Activated CD4-positive, alpha-beta T cell treated with anti-CD3 and anti-CD28 coated beads, Interleukin-2, amount 50 U/mL, for 1 hour (primary cell): ENCODE data around the gene PALM.
"Not testable (repeated sequence)": the region's sequence is repeated elsewhere in the genome, so short reads cannot be mapped to it uniquely, and the experiment has no call there.

Experiments
- DNase-seq: peaks from one replicate; pipeline ENCODE4 v3.0.0-alpha.2; 2020

PALM gene

DNA sequence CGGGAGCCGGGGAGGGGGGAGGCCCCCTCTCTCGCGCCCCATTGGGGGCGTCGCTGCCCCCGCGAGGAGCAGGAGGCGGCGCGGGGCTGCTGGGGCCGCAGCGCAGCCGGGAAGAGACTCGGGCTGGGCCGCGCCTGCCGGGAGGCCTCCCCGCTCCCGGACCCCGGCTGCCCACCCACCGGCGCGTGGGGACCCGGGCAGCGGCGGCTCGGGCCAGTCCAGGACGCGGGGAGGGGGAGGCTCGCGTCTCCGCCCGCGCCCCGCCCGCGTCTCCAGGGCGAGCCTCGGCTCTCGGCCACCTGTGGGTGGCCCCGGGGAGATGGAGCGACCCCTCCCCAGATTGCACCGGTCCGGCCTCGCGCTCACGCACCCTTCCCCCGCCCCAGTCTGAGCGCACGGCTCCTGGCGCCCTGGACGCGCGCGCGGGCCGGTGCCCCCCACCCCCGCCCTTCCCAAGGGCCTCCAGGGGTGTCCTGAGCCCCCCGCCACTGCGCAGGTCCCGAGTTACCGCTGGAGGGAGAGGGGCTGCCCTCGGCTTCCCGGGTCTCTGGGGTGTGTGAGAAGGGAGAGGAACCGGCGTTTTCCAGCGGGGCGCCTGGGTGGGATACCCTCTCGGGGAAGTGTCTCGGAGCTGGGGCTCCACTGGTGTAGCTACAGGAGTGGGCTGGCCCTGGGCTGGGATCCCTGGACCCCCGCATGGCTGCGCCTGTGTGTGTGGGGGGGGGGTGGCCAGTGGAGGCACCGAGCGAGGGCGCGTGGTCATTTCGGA is 645 bp downstream of the PALM start:
- DNase-seq: no peak

DNA sequence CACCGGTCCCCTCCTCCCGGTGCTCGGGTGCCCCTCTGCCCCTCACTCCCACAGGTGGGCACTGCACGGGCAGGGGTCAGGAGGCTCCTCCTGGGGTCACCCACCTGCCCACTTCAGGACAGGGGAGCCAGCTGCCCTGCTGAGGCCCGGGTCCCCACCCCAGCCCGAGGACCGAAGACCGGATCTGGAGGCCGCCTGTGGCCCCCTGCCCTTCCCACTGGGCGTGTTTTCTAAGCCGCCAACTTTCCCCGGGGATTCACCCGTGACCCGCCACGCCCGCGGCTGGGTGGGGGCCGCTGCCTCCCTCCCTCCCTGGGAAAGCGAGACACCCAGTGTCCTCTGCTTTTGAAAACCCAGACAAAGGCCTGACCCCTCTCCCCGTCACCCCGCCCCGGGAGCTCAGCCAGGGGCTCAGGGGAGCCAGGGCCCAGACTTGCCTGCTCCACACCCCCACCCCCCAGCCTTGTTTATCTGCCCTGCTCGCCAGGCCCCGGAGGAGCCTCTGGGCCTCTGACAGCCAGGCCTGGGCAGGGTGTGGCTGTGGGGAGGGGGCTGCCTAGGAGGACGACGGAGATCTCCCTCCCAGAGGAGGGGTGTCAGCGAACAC is 1.3 kb downstream of the PALM start:
- no peak for DNase-seq

DNA sequence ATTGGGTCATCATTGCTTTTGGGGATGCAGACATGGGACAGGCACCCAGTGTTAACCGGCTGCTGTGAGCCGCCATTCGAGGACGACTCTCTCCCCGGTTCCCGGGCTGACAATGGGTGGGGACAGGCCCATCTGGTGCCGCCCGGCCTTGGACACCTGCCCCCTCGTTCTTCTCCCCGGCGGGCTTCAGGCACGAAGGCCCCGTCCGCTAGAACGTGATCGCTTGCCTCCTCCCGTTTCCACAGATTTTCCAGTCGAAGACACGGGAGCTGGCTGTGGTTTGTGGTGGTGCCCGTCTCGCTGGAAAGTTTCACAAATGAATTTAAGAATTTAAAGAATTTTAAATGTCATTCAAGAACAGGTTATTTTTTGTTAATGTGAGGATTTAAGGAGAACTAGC is 2.0 kb downstream of the PALM start:
- no peak for DNase-seq

DNA sequence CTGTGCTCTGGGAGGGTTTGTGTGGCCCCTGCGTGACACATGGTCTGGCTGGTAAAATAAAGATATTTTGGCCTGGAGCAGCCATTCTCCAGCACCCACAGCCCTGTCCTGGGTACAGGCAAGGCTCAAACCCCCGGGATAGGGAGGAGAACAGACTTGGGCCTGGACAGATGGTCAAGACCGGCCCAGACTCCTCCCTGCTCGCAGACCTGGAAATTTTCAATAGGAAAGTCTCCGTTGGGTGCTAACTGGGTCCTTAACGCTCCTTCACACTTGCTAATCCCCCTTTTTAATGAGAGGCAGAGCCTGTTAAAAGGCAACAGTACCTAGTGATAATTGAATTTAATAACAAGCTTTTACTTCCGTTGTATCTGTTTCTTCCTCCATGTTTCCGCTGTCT is 2.5 kb downstream of the PALM start:
- no peak for DNase-seq

DNA sequence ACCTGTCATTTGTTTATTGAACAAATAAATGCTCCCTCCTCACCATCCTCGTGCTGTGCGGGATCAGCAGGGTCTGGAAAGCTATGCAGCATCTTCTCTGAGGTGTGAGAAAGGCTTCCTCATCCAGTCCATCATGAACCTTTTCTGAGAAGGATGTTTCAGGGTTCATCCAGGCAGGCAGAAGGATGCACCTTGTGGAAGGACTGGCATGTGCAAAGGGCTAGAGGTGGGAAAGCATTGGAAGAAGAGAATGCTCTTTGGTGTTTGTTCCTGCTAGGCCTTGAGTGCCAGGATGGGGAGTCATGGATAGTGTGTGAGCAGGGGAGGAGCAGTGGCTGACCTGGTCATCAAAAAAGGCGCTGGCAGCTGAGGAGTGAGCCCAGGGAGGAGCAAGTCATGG is 6.6 kb downstream of the PALM start:
- no peak for DNase-seq

DNA sequence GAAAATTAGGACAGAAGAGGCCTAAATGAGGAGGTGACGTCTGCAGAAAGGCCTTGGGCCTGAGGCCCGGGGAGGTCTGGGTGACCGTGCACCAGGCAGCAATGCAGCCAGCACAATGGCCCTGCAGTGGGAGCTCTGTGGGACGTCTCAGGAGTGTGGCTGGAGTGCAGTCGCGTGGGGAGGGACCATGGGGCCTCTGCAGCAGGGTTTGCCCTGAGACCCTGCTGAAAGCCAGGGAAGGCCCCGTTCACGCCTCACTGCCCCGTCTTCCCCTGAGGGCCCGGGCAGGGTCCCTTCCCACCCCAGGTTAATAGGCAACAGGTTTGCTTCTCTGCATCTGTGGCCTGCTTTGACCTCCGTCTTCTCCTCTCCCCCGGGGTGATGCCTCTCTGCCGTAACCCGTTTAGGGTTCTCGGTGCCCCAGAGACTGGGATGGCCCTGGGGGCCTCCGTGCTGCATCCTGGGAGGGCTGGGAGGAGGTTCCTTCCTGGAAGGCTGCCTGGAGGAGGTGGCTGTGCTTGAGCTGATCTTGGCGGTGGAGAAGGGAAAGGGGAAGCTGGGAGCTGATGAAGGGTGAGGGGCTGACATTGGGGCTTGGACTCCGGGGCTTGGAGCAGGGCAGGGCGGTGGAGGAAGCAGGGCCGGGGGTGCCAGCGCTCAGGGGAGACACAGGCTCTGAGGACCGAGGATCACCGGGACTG is 9.7 kb downstream of the PALM start:
- no peak for DNase-seq

DNA sequence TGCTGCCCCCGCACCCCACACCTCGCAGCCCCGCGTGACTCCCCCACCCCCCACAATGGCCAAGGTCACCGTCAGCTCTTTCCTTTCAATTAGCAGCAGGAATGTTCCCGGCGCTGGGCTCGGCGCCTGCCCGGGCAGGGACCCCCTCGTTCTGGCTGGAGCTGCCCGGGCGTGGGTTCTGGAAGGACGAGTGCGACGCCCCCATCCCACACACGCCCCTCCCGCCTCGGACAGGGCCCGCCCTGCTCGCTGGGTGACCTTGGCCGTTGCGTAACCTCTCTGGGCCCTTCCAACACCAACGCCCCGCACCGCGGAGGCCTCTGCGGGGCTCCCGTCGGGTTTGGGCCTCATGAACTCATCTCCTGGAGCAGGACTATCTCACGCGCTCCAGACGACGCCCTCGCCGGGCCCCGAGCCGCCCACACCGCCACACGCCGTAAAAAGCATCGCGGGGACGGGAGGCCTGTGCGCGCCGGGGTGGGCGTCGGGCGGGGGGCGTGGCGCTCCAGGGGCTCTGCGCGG is 10.3 kb downstream of the PALM start:
- DNase-seq: no peak

DNA sequence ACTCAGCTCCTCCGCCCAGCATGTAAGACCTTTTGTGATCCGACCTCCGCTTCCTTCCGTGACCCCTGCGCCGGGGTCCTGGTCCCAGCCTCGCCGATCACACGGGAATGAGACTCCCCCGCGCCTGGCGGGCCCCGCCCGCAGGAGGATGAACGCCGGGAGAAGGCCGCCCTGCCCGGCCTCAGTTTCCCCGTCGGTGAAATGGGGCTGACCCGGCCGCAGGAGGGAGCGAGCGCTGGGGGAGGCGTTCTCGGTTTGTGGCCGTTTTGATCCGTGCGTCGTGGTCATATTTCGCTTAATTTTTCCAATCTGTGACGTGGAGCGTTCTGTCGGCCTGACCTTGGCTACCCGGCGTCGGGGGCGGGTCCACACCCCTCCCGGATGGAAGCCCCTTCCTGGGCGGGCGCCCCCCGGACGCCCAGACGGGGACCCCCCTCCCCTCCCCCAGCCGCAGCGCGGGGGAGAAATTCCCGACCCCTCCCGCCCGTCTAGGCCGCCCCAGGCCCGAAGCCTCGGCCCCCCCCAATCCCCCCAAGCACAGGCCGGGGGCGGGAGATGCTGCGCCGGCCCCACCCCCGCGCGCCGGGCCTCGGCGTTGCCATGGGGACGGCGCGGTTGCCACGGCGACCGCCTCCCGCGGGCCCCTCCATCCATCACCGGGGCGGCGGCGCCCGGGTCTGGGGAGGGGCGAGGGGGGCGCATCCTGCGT is 11.1 kb downstream of the PALM start:
- DNase-seq: no peak

DNA sequence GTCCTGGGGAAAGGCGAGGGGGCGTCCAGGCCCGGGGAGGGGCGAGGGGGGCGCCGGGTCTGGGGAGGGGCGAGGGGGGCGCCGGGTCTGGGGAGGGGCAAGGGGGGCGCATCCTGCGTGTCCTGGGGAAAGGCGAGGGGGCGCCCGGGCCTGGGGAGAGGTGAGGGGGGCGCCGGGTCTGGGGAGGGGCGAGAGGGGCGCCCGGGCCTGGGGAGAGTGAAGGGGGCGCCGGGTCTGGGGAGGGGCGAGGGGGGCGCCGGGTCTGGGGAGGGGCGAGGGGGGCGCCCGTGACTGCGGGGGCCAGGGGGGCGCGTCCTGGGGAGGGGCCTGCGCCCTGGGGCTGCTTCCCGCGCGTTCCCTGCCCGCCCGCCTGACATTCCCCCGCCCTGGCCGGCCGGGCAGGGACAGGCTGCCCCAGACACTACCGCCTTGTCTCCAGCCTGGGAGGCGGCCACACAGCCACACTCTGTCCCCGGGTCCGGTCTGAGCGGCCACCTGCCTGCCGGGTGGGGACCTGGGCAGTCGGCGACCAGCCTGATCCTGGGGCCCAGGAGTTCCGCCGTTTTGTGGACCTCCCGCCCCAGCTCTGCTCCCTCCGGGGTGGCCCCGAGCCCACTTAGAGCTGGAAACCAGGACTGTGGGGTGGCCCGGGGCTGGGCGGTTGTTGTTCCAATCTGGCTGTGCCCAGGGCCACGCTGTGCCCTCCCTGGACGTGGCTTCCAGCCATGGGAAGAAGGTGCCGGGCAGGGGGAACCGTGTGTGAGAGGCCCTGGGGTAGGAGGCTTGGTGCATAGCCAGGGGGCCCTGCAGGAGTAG is 11.8 kb downstream of the PALM start:
- no peak for DNase-seq

DNA sequence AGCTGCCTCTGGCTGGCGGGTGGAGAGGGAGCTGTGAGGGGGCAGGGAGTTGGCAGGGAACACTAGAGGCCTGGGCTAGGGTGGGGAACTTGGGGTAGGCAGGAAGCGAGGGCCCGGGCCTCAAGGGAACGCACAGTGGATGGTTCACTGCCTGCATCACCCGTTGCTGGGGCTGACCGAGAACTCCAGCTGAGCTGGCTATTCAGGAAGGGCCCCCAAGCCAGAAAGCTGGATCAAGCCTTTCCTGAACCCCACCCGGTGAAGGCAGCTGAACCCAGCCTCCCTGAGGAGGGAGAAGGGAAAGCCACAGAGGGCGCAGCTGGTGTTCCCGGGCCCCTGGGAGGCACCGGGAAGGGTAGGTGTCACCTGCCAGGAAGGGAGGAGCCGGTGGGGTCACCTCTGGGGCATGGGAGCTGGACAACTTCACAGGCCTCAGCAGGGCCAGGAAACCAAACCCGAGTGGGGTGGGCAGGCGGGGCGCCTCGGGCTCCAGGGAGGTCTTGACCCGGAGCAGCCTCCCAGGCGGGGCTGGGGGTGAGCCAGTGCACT is 13.9 kb downstream of the PALM start:
- no peak for DNase-seq

DNA sequence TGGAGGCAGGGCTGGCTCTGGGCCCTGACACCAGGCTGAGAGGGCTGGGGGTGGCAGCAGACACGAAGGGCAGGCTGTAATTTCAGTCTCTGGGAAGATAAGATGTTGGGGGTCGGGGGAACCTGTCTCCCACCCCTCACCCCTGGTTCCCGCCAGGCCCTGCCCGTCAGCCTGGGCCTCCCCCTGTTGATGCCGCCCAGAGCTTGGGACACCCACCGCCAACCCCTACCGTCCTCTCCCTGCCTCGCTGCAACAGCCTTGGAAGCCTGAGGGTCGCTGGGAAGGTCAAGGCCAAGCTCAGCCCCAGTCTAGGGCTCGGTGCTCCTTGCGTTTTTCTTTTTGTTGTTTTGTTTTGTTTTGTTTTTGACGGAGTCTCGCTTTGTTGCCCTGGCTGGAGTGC is 14.5 kb downstream of the PALM start:
- DNase-seq: no peak

DNA sequence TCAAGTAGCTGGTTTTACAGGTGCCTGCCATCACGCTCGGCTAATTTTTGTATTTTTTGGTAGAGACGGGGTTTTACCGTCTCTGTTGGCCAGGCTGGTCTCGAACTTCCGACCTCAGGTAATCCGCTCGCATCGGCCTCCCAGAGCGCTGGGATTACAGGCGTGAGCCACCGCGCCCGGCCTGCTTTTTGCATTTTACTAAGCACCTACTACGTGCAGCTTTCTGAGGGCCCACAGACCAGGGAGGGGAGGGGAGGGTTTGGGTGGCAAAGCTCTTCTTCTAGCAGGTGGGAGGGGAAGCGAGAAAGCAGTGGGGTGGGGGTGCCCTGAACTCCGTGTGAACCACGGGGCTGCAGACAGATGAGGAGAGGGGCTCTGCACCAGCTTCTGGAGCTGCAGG is 15.0 kb downstream of the PALM start:
- no peak for DNase-seq

DNA sequence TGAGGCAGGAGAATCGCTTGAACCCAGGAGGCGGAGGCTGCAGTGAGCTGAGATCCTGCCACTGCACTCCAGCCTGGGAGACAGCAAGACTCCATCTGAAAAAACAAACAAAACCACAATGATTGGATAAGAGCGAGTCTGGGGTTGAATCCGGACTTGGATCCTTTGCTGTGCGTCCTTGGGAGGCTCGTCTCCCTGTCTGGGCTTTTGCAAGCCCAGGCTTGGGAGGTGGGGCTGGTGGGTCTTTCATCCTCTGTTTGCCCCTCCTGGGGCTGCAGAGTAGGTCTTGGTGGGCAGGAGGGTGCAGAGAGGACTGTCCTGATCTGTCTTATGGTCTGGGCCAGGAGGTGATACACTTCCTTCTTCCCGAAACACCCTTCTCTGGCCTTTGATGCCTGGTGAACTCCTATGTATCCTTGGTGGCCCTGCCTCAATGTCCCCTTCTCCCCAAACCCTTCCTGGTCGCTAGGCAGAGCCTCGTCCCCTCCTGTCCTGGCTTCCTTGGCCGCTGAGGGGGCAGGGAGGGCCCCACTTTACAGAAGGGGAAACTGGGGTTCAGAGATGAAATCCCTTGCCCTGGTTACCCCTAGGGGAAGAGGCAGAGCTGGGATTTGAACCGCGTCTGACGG is 16.8 kb downstream of the PALM start:
- DNase-seq: no peak

DNA sequence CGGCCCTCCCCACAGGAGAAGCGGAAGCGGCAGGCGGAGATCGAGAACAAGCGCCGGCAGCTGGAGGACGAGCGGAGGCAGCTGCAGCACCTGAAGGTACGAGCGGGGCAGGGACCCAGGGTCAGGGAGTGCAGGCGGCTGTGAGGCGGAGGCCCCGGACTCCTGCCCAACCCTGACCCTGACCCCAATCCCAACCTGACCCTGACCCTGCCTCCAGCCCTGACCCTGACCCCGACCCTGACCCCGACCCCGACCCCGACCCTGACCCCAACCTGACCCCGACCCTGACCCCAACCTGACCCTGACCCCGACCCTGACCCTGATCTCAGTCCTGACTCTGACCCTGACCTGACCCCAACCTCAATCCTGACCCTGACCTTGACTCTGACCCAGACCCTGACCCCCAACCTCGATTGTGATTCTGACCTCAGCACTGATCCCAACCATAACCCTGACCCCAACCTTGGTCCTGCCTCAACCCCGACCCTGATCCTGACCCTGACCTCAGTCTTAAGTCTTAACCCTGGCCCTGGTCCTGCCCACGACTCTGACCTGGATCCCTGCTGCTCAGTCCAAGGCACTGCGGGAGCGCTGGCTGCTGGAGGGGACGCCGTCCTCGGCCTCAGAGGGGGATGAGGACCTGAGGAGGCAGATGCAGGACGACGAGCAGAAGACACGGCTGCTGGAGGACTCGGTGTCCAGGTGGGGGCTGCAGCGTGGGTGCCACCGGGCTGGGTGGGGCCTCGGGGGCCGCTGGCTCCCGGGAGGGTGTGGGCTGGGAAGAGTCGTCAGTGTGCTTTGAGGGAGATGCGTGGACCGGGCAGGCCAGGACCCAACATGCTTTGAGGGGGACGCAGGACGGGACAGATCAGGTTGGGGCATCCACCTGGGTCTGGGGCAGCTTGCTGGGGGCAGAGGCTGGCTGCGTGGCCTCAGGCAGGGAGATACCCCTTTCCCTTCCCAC is 18.5 kb downstream of the PALM start:
- no peak for DNase-seq

DNA sequence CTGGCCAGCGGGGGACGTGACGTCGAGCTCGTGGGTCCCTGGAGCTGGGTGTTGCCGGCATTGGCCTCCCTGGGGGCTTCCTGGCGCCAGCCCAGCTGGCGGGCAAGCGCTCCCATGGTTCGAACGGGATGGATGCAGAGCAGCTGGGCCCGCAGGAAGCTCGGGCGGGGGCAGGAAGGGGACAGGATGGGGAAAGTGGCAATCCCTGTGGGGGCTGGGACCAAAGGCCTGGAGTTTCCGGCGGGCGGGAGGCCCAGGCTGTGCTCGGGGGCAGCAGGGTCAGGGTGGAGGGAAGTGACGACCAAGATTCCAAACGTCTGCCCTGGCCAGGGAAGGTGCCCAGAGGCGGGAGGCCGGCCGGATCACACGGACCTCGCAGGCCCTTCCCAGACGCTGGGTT is 19.3 kb downstream of the PALM start:
- no peak for DNase-seq

DNA sequence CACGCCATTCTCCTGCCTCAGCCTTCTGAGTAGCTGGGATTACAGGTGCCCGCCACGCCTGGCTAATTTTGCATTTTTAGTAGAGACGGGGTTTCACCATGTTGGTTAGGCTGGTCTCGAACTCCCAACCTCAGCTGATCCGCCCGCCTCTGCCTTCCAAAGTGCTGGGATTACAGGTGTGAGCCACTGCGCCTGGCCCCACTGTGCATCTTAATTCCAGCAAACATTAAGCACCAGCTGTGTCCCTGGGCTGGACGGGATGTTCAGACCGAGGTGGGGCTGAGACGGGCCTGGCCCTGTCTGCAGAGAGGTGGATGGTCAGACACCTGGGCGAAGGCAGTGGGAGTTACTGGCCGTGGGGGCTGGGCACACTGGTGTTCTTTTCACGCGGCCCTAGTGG is 20.8 kb downstream of the PALM start:
- not testable (repeated sequence) for DNase-seq

DNA sequence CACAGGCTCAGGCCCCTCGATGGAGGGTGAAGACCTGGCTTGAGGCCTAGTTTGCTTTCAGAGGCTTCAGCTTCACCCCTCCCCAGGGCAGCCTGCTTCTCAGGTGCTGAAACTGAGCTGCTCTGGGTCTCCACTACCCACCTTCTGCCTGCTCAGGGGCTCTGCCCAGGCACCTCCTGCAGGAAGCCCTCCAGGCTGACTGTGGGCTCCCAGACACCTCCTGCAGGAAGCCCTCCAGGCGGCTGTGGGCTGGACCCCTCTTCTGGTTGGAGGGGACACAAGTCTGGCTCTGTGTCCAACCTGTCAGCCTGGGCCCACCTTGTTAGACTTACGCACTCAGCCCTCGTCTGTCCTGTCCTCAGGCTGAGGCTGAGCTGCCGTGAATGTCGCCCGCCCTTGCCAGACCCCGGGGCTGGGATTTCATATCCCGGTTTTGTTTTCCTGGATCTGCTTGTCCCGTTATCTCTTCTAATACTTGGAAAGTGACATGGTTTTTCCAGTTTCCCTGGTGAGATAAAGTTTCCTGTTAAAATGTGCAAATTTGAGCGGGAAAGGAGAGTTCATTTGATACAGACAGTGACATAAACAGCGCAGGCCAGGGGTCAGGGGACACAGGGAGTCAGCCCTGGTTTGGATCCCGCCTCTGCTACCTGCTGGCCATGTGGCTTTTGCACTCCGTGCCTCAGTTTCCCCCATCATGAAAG is 21.4 kb downstream of the PALM start:
- no peak for DNase-seq

DNA sequence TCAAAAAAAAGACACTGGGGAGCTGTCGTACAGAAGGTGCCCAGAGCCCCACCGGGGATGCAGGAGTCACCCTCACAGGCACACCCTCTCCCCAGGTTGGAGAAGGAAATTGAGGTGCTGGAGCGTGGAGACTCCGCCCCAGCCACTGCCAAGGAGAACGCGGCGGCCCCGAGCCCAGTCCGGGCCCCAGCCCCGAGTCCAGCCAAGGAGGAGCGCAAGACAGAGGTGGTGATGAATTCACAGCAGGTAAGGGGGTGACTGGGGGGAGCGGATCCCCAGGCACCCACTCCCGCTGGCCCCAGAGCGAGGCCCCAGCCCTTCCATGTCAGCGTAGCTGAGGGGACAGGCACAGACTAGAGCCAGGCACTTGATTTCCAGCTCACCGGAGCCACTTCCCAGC is 22.3 kb downstream of the PALM start:
- DNase-seq: no peak

DNA sequence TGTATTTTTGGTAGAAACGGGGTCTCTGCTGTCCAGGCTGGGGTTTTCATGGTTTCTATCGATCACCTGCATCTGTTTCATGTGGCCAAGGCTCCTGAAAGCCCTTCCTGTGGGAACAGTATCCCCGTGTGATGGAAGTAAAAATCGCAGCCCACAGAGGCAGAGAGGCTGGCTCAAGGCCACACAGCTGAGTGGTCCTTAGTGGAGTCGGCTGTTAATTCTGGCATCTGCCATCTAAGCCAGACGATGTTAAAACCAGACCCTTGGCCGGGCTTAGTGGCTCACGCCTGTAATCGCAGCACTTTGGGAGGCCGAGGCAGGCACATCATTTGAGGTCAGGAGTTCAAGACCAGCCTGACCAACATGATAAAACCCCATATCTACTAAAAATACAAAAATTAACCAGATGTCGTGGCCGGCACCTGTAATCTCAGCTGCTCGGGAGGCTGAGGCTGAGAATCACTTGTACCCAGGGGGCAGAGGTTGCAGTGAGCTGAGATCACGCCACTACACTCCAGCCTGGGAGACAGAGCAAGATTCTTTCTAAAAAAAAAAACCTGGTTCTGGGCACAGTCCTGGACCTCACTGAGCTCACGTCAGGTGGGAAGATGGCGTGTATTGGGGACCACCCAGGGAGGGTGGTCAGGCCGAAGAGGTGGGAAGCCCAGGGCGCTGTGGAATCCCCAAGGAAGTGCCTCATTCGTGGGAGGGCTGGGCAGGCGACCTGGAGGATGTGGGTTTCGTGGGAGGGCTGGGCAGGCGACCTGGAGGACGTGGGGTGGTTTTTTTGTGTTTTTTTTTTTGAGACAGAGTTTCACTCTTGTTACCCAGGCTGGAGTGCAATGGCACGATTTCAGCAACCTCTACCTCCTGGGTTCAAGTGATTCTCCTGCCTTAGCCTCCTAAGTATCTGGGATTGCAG is 23.7 kb downstream of the PALM start:
- no peak for DNase-seq
